ENCODE data around the gene SKI.

Gene SKI

GRCh38 chr1:2206813-2207487 is 21.2 kb upstream of the SKI start:
- no peak for DNase-seq (ENCODE audit: low read depth)
- no peak for TF ChIP-seq CTCF (IDR thresholded peaks at IDR 0.05; ENCODE audit: low read depth, low read length)
- no peak for TF ChIP-seq MYC (IDR thresholded peaks at IDR 0.05; ENCODE audit: low read depth, low read length)
- TF ChIP-seq POLR2A (IDR thresholded peaks at IDR 0.05; ENCODE audit: extremely low read depth, insufficient read length) = no peak
- no peak for TF ChIP-seq MAX (IDR thresholded peaks at IDR 0.05; ENCODE audit: low read depth, low read length)
- no peak overlapping the region for H3K4me3 ChIP-seq (ENCODE audit: low read depth, low read length)

GRCh38 chr1:2208309-2209239 is 19.5 kb upstream of the SKI start:
- no peak for DNase-seq (ENCODE audit: low read depth)
- no peak overlapping the region for H3K4me3 ChIP-seq (ENCODE audit: low read depth, low read length)

GRCh38 chr1:2209400-2210083 is 18.6 kb upstream of the SKI start:
- no peak for DNase-seq (ENCODE audit: low read depth)
- H3K4me3 ChIP-seq (ENCODE audit: low read depth, low read length) = no peak overlapping the region
- TF ChIP-seq POLR2A (IDR thresholded peaks at IDR 0.05; ENCODE audit: extremely low read depth, insufficient read length) (no peak), MAX (IDR thresholded peaks at IDR 0.05; ENCODE audit: low read depth, low read length) (no peak), CTCF (IDR thresholded peaks at IDR 0.05; ENCODE audit: low read depth, low read length) (no peak), MYC (IDR thresholded peaks at IDR 0.05; ENCODE audit: low read depth, low read length) (no peak)

More at GRCh38 chr1:2208309-2209239, 19.5 kb upstream of the SKI start:
- no peak for TF ChIP-seq CTCF (IDR thresholded peaks at IDR 0.05; ENCODE audit: low read depth, low read length)
- no peak for TF ChIP-seq MAX (IDR thresholded peaks at IDR 0.05; ENCODE audit: low read depth, low read length)
- TF ChIP-seq MYC (IDR thresholded peaks at IDR 0.05; ENCODE audit: low read depth, low read length) = no peak
- no peak for TF ChIP-seq POLR2A (IDR thresholded peaks at IDR 0.05; ENCODE audit: extremely low read depth, insufficient read length)

GRCh38 chr1:2210084-2210653 is 17.9 kb upstream of the SKI start:
- DNase-seq (ENCODE audit: low read depth) = no peak
- H3K4me3 ChIP-seq (ENCODE audit: low read depth, low read length) = no peak overlapping the region
- no peak for TF ChIP-seq POLR2A (IDR thresholded peaks at IDR 0.05; ENCODE audit: extremely low read depth, insufficient read length)
- no peak for TF ChIP-seq MYC (IDR thresholded peaks at IDR 0.05; ENCODE audit: low read depth, low read length)
- no peak for TF ChIP-seq MAX (IDR thresholded peaks at IDR 0.05; ENCODE audit: low read depth, low read length)
- no peak for TF ChIP-seq CTCF (IDR thresholded peaks at IDR 0.05; ENCODE audit: low read depth, low read length)

- DNase-seq (ENCODE audit: low read depth) = no peak
- TF ChIP-seq CTCF (IDR thresholded peaks at IDR 0.05; ENCODE audit: low read depth, low read length) (no peak), POLR2A (IDR thresholded peaks at IDR 0.05; ENCODE audit: extremely low read depth, insufficient read length) (no peak), MAX (IDR thresholded peaks at IDR 0.05; ENCODE audit: low read depth, low read length) (no peak), MYC (IDR thresholded peaks at IDR 0.05; ENCODE audit: low read depth, low read length) (no peak)
- no peak overlapping the region for H3K4me3 ChIP-seq (ENCODE audit: low read depth, low read length)
Observed at GRCh38 chr1:2210786-2211185, 17.3 kb upstream of the SKI start.
